Renal pelvis (tissue), 4 donors: ENCODE data around the gene ALDH1L1. TPM values are rescaled to one million over a fixed set of nuclear protein-coding genes. Genes with fewer than 3 reads are reported as not detected.

ENCODE experiments used
- DNase-seq: peaks from one replicate; pipeline ENCODE4 v3.0.0-alpha.2; 2013
- polyA plus RNA-seq, 3 donors: library from polyadenylated mRNA; unstranded; fragments of 120-200 nt; gene quantifications; one replicate each; pipeline ENCODE4 v1.2.1, GENCODE V29; 2013; ENCODE audit not compliant: insufficient read length in 3 of 3

Gene ALDH1L1
- polyA plus RNA-seq, 3 donors = 42.2 to 56.3 (median 46.2) TPM

DNA sequence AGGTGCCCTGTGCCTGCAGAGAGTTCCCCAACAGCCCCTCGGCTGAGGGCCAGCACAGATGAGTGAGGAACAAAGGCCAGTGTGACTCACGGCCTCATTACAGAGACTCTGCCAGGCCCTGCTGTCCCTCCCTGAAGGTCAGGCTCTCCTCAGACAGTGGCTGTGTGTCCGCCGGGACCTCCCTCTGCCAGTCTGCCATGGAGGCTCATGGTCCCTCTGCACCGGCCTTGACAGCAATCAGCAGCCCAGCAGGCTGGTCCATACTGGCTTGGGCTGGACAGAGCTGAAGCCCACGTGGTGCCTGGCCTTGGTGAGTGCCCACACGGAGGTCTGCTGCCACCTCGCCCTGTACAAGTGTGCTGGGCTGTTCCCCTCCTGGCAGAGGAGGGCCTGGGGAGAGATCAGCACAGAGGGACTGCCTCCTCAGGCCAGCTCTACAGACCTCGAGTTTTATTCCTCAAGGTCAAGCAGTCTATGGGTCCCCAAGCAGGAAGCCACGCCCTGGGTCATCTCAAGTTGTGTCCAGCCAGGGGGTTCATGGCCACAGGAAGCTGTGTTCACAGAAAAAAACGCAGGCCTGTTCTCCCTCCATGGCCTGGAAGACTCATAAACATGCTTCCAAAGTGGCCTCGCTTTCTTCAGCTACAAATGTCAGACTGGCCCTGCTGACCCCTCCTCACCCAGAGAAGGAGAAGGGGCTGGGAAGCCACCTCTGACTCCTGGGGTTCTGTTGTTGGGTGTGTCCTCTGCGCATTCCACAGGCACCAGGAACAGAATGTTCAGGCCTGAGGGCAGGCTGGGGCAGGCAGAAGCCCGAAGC, 123.5 kb downstream of the ALDH1L1 start:
- DNase-seq = no peak

DNA sequence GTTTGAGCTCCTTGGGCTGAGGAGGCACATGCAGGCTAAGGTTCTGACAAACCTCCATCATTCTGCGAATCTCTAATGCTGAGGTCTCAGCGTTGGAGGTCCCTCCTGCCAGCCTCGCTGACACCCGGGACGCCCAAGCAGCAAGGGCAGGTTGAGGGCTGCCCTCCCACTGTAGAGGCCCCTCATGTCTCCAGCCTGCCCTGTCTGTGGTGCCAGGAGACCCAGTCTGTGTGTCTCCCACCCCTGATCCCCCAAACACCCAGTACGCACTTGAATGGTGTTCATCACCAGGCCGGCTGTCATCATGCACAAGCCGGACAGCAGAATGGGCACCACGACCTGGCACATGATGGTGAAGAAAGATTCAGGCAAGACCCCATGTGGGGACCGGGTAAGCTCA, 124.3 kb downstream of the ALDH1L1 start:
- DNase-seq = no peak

DNA sequence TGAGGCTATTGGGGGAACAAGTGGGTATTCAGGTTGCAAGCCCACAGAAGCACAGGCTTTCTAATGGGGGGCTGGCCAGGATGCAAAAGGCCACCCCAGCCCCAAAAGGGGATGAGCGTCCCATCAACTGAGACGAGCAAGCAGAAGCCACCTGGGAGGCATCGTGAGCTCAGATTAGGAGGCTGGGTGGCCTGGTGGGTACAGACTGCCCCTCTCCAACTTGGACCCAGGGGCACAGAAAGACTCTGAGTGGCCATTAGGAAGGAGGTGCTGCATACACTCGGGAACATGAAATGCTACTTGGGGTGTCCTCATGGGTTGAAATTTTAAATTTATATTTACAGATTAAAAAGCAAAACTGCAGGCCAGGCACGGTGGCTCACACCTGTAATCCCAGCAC, 125.5 kb downstream of the ALDH1L1 start:
- no peak for DNase-seq

DNA sequence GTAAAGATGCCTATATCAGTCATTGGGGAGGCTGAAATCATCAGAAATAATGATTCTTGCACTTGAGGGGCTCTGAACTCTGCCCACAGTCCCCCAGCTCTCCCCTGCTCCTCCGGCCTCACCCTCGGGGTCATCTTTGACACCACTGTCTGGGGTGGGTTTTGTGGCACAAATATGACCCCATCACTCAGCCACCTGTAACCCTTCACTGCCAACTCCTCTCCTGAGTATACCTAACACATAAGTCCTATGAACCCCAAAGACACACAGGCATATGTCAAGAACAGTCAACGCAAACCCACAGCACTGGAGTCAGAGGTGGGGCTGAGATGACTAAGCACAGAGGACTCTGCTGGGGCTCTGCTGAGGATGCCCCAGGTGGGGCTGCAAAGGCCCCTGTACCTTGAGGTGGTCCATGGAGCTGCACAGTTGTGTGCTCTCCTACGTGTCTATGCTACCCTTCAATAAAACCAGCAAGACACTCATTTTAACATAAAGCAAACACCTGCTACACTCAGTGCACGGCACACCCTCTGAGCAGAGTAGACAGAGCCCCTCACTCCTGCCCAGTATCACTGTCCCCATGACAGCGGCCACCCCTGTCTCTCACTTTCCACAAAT, 126.3 kb downstream of the ALDH1L1 start:
- no peak for DNase-seq

Other genes starting within 250 kb of the ALDH1L1 start
- 1 to 10 TPM in 2 of 3 donors, under 1 TPM in 1; 0.58 to 1.1 (median 1.1) TPM for gene ROPN1B, start 211.4 kb downstream of the ALDH1L1 start, polyA plus RNA-seq
- 10 to 100 TPM; 77.3 to 81.3 (median 78.5) TPM for gene SLC41A3, start 96.5 kb downstream of the ALDH1L1 start, polyA plus RNA-seq
- gene KLF15, start 176.8 kb upstream of the ALDH1L1 start, polyA plus RNA-seq = 10 to 100 TPM; 13.6 to 18.3 (median 15.4) TPM
- 1 to 10 TPM; 1.1 to 1.7 (median 1.5) TPM for gene CFAP100, start 214.3 kb upstream of the ALDH1L1 start, polyA plus RNA-seq